Uterus (tissue), 4 donors: ENCODE results near the gene PDE8A. TPM values are rescaled to one million over a fixed set of nuclear protein-coding genes. Genes with fewer than 3 reads are reported as not detected.

Experiments
- DNase-seq, 2 donors: peaks; one replicate each; pipeline ENCODE4 v3.0.0-alpha.2; 2019 to 2020
- H3K27ac ChIP-seq, 2 donors: fragments of 200-600 bp; sonication (generic); 1 replicate in 1 of 2; 2 replicates in 1 of 2; pipeline ENCODE4 v1.5.1; 2016 to 2018
- H3K27me3 ChIP-seq, 2 donors: fragments of 200-600 bp; sonication (generic); one replicate each; pipeline ENCODE4 v1.5.1; 2018 to 2019; ENCODE audit warnings: control low read depth in 1 of 2
- H3K36me3 ChIP-seq, 2 donors: fragments of 200-600 bp; sonication (generic); one replicate each; pipeline ENCODE4 v1.5.1; 2019; ENCODE audit warnings: control low read depth in 1 of 2
- H3K4me1 ChIP-seq, 2 donors: fragments of 200-600 bp; sonication (generic); one replicate each; pipeline ENCODE4 v1.5.1; 2018 to 2019; ENCODE audit warnings: control low read depth in 1 of 2
- H3K4me3 ChIP-seq, 2 donors: fragments of 200-600 bp; sonication (generic); 1 replicate in 1 of 2; 2 replicates in 1 of 2; pipeline ENCODE4 v1.5.1; 2018 to 2019; ENCODE audit warnings: mild to moderate bottlenecking in 1 of 2
- H3K9me3 ChIP-seq, 2 donors: fragments of 200-600 bp; sonication (generic); one replicate each; pipeline ENCODE4 v1.5.1; 2019; ENCODE audit warnings: control low read depth in 1 of 2
- POLR2A ChIP-seq, 2 donors: fragments of 450-650 bp; IDR thresholded peaks; one replicate each; pipeline ENCODE4 v1.6.1; 2016; ENCODE audit warnings: antibody characterized with exemption in 2 of 2, mild to moderate bottlenecking in 1 of 2, moderate library complexity in 1 of 2
- intact Hi-C: fragments of 100-400 bp; cut with DNase I; formaldehyde crosslinking; loops from one replicate; pipeline ENCODE4 v1.15.1; 2023; ENCODE audit warnings: low total_unique reads
- total RNA-seq, 4 donors: library from RNA; depleted of rRNA in 3 of 4; stranded (reverse); fragments of >200 nt in 3 of 4; gene quantifications; one replicate each; pipeline versions ENCODE4 v1.1.0 to v1.2.4, GENCODE V29; 2014 to 2023
- TF ChIP-seq, protein P1 (sequence below), 4 experiments: fragments of 200-600 bp in 2 of 4; fragments of 450-650 bp in 2 of 4; sonication (generic) in 2 of 4; IDR thresholded peaks; one replicate each; pipeline ENCODE4 v1.5.1; 2016 to 2019; ENCODE audit warnings: antibody characterized with exemption in 4 of 4, mild to moderate bottlenecking in 2 of 4, moderate library complexity in 1 of 4
- donor health status: DM: yes; HTN: yes; CAD: no.

PDE8A gene
- total RNA-seq, 4 donors from 2014 or later: 25.1 to 67.0 (median 34.0) TPM

DNA sequence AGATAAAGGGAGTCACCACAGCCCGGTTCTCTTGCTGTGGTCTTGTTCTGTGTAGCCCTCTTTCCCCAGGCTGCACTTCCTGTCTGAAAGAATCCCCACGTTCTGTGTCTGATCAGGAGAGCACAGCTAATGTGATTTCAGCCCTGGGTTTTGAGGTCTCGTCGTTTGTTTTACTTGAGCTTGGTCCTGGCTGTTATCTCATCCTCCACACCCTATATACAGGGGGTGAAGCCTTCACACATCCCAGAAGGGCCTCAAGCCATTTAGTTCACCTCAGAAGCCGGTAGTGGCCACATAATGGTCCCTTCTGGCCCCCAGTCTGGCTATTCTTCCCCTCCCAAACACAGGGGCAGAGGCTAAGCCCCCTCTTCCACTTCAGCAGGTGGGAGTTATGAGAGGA lies 115.6 kb downstream of the PDE8A start:
- no peaks in the 10 kb centered on the region for H3K4me1 ChIP-seq
- no peaks in the 10 kb centered on the region for H3K9me3 ChIP-seq
- H3K36me3 ChIP-seq: no peaks in the 10 kb centered on the region
- no peak for DNase-seq
- TF ChIP-seq POLR2A (IDR thresholded peaks at IDR 0.05): no peak
- TF ChIP-seq, protein P1, sequence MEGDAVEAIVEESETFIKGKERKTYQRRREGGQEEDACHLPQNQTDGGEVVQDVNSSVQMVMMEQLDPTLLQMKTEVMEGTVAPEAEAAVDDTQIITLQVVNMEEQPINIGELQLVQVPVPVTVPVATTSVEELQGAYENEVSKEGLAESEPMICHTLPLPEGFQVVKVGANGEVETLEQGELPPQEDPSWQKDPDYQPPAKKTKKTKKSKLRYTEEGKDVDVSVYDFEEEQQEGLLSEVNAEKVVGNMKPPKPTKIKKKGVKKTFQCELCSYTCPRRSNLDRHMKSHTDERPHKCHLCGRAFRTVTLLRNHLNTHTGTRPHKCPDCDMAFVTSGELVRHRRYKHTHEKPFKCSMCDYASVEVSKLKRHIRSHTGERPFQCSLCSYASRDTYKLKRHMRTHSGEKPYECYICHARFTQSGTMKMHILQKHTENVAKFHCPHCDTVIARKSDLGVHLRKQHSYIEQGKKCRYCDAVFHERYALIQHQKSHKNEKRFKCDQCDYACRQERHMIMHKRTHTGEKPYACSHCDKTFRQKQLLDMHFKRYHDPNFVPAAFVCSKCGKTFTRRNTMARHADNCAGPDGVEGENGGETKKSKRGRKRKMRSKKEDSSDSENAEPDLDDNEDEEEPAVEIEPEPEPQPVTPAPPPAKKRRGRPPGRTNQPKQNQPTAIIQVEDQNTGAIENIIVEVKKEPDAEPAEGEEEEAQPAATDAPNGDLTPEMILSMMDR (IDR thresholded peaks at IDR 0.05): no peak
- no peak overlapping the region for H3K27ac ChIP-seq
- no peaks in the 10 kb centered on the region for H3K27me3 ChIP-seq
- intact Hi-C loops: no loop called here
- H3K4me3 ChIP-seq: no peak overlapping the region

DNA sequence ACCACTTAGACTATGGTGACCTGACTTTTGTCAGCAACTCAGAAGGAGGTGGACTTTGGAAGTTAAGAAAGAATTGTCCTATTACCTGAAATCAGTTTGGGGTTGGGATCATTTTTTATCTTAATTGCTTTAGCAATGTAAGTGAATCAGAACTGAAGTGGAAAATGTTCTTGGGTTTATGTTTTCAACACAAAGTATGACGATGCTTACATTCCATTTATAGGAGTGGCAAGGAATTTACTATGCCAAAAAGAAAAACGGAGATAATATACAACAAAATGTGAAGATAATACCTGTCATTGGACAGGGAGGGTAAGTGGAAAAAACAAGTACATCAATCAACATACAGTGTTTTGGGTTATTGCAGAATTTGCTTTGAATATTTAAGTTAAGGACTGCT lies 116.1 kb downstream of the PDE8A start:
- Histone ChIP-seq H3K9me3 (no peaks in the 10 kb centered on the region), H3K4me1 (no peaks in the 10 kb centered on the region), H3K4me3 (no peak overlapping the region), H3K36me3 (no peaks in the 10 kb centered on the region), H3K27ac (no peak overlapping the region), H3K27me3 (no peaks in the 10 kb centered on the region)
- intact Hi-C loops: no loop called here
- no peak for DNase-seq
- TF ChIP-seq POLR2A (IDR thresholded peaks at IDR 0.05): no peak
- TF ChIP-seq, protein P1 (IDR thresholded peaks at IDR 0.05): no peak

DNA sequence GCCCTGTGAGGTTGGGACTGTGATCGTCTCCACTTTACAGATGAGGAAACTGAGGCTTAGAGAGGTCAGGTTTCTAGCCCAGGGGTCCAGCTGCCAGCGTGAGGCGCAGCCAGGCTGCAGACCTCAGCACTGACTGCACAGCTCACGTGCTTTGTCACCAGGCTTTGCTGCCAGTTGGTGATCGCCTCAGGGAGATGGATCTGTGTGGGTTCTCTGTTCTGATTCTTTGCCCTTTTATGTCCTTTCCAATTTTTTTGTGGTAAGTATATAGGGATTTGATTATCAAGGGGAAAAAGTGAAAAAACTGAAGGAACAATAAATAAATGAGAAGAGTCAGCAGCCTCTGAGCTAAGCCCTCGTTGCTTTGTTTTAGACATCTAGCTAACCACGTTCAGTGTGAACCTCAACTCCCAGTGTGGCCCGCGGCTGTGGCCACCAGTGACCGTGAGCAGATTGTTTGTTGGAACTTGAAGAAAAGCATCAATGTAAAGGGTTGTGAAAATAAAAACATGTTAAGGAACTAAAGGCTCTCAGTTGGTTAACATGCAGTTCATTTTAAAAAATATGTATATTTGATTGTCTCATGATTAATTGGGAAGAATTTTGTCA lies 117.6 kb downstream of the PDE8A start:
- Histone ChIP-seq H3K27ac (no peak overlapping the region), H3K36me3 (no peaks in the 10 kb centered on the region), H3K4me1 (no peaks in the 10 kb centered on the region), H3K9me3 (no peaks in the 10 kb centered on the region), H3K4me3 (no peak overlapping the region), H3K27me3 (no peaks in the 10 kb centered on the region)
- intact Hi-C loops: no loop called here
- DNase-seq: no peak
- TF ChIP-seq, protein P1 (IDR thresholded peaks at IDR 0.05): no peak
- no peak for TF ChIP-seq POLR2A (IDR thresholded peaks at IDR 0.05)

DNA sequence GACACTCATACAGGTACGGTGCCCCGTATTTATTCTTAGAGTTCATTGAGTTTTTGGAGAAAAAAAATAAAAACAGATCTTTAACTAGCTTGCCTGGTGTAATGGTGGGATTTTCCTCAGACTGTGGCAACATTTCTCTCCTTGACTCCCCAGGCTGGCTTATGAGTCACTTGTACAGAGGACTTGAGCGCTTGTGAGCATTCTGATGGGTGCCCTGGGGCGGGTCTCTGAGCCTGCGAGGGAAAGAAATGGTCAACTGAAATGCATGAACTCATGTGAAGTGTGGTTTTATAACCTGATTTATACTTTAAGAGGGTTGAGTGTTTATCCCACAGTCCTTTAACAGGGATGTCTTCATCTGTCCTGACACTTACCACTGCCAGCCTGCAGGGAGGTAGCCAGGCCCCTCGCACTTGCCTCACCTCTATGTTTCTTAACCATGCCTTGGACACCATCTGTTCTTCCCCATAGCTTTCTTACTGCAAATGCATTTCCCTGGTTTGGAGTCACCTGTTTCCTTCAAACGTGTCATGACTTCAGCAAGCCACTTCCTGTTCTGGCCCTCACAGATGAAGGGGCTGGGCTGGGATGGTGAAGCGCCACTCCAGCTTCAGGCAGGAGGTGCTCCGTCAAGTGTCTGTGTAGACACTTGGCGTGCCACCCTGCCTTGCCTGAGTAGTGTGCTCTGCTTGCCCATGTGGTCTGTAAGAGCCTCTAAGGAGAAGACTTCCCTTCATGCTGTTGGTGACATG lies 118.7 kb downstream of the PDE8A start:
- Histone ChIP-seq H3K36me3 (no peaks in the 10 kb centered on the region), H3K4me1 (no peaks in the 10 kb centered on the region), H3K27ac (no peak overlapping the region), H3K4me3 (no peak overlapping the region), H3K27me3 (no peaks in the 10 kb centered on the region), H3K9me3 (no peaks in the 10 kb centered on the region)
- intact Hi-C loops: no loop called here
- no peak for DNase-seq
- no peak for TF ChIP-seq POLR2A (IDR thresholded peaks at IDR 0.05)
- TF ChIP-seq, protein P1 (IDR thresholded peaks at IDR 0.05): no peak

DNA sequence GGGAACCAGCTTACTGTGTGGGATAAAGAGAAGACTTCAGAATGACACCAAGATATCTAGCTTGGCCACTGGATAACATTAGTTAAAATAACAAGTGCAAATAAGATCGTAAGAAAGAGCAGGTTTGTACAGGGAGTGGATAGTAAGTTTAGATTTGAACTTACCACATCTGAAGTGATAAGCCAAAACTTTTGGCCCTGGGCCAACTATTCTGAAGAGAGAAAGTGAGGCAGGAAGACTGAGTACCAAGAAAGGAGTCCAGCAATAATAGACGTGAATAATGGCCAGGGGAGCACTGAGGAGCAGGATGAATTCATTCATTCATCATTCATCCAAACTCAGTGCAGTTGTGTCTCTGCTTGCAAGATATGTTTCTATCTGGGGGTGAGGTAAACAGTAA lies 122.9 kb downstream of the PDE8A start:
- Histone ChIP-seq H3K4me1 (no peaks in the 10 kb centered on the region), H3K27ac (no peak overlapping the region), H3K36me3 (no peaks in the 10 kb centered on the region), H3K9me3 (no peaks in the 10 kb centered on the region), H3K27me3 (no peaks in the 10 kb centered on the region), H3K4me3 (no peak overlapping the region)
- TF ChIP-seq, protein P1 (IDR thresholded peaks at IDR 0.05): no peak
- TF ChIP-seq POLR2A (IDR thresholded peaks at IDR 0.05): no peak
- DNase-seq: no peak
- intact Hi-C loops: no loop called here
